GM12891 (cell line): Measurements from ENCODE around the gene PDXP.

Experiments
- POLR2A ChIP-seq: IDR thresholded peaks from 2 replicates; pipeline ENCODE4 v1.6.1; 2011; ENCODE audit warnings: low read depth, low read length, control low read depth
- POLR2AphosphoS5 ChIP-seq: IDR thresholded peaks from 2 replicates; pipeline ENCODE4 v1.6.1; 2011; ENCODE audit warnings: low read depth, low read length, control low read depth

DNA sequence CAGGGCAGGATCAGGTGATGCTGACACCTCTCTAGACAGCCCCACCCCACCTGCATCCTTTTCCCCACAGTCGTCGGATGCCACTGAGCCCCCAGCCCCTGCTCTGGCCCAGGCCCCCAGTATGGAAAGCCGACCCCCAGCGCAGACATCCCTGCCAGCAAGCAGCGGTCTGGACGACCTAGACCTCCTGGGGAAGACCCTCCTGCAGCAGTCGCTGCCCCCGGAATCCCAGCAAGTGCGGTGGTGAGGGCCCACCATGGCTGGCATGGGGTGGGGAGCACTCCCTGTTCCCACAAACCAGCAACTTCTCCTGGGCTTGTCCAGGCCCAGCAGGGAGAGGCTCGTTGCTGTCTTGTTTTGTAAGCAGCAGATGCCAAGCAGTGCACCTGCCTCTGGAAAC is 28.6 kb upstream of the PDXP start:
- TF ChIP-seq POLR2AphosphoS5, result no peak
- TF ChIP-seq POLR2A, result no peak
